ENCODE results near the gene TTC1.

TTC1 gene

GRCh38 chr5:160097991-160098390, 89.1 kb downstream of the TTC1 start:
- no peak for DNase-seq
- TF ChIP-seq GATA1 (IDR thresholded peaks at IDR 0.05; ENCODE audit: low read depth, low read length) (no peak), POLR2A (IDR thresholded peaks at IDR 0.05; ENCODE audit: low read length) (no peak)

GRCh38 chr5:160105686-160106360, 96.9 kb downstream of the TTC1 start:
- no peak for DNase-seq
- no peak for TF ChIP-seq GATA1 (IDR thresholded peaks at IDR 0.05; ENCODE audit: low read depth, low read length)
- TF ChIP-seq POLR2A (IDR thresholded peaks at IDR 0.05; ENCODE audit: low read length) = no peak

GRCh38 chr5:160108124-160108523, 99.2 kb downstream of the TTC1 start:
- TF ChIP-seq GATA1 (IDR thresholded peaks at IDR 0.05; ENCODE audit: low read depth, low read length) = no peak
- no peak for TF ChIP-seq POLR2A (IDR thresholded peaks at IDR 0.05; ENCODE audit: low read length)
- DNase-seq = no peak
